Effector memory CD4-positive, alpha-beta T cell (primary cell): ENCODE data around the gene JPH2.

Source experiments
- DNase-seq, 3 donors: peaks; one replicate each; pipeline ENCODE4 v3.0.0-alpha.2; 2020
- H3K27ac ChIP-seq: 2 replicates; pipeline ENCODE4 v1.7.0; 2013; ENCODE audit warnings: mild to moderate bottlenecking, low read length, moderate library complexity; ENCODE audit not compliant: insufficient read depth, poor library complexity, severe bottlenecking
- H3K27me3 ChIP-seq: replicated peaks from 2 replicates; pipeline ENCODE4 v1.7.0; 2013; ENCODE audit warnings: mild to moderate bottlenecking, low read length; ENCODE audit not compliant: insufficient read depth, control insufficient read depth, poor library complexity, severe bottlenecking
- H3K36me3 ChIP-seq: 2 replicates; pipeline ENCODE4 v1.7.0; 2013; ENCODE audit warnings: mild to moderate bottlenecking, low read length, moderate library complexity; ENCODE audit not compliant: control insufficient read depth, insufficient read depth
- H3K4me1 ChIP-seq: 2 replicates; pipeline ENCODE4 v1.7.0; 2013; ENCODE audit warnings: low read length, mild to moderate bottlenecking; ENCODE audit not compliant: control insufficient read depth, insufficient read depth, poor library complexity, severe bottlenecking
- H3K4me3 ChIP-seq: 2 replicates; pipeline ENCODE4 v1.7.0; 2013; ENCODE audit warnings: low read length, low read depth, mild to moderate bottlenecking; ENCODE audit not compliant: insufficient read depth, poor library complexity, severe bottlenecking
- H3K9me3 ChIP-seq: 2 replicates; pipeline ENCODE4 v1.7.0; 2013; ENCODE audit warnings: mild to moderate bottlenecking, low read length, moderate library complexity; ENCODE audit not compliant: control insufficient read depth

The JPH2 gene

GRCh38 chr20:44180814-44181213, 6.2 kb downstream of the JPH2 start:
- Histone ChIP-seq H3K9me3 (no peaks in the 10 kb centered on the region), H3K4me1 (no peaks in the 10 kb centered on the region), H3K27ac (no peak overlapping the region), H3K36me3 (no peaks in the 10 kb centered on the region), H3K4me3 (no peak overlapping the region), H3K27me3 (peaks cover 5% of the 10 kb centered on the region)
- DNase-seq = no peak

DNA sequence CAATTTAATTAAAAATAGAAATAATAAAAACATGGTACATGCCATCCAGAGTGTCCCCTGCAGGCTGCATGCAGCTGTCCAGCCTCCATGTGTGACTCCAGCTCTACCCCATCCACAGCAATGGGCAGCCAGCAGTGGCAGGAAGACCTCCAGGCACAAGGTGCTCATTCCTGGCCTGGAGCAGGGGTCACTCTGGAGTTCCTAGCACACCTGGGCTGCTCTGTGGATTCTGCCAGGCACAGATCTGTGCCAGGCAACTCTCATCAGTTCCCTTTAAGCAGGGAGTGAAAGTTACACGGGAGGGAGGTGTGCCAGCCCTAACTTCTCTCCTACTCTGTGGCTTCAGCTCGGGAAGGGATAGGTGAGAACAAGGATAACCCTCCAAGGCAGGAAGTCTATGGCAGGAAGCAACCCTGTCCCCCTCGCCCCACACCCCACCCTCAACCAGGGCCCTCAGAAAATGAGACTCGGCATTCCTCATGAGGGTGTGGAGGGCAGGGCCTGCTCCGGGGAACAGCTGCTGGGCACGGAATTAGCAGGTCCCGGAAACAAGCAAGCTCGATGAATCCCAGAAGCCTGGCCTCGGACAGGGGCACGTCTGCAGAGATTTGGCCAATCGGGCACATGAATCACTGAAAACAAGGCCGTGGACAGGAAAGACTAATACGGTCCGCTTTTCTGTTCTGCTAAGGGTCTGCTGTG, 10.0 kb downstream of the JPH2 start:
- Histone ChIP-seq H3K36me3 (no peaks in the 10 kb centered on the region), H3K9me3 (no peaks in the 10 kb centered on the region), H3K4me1 (no peaks in the 10 kb centered on the region), H3K4me3 (no peak overlapping the region), H3K27me3 (peaks cover 3% of the 10 kb centered on the region), H3K27ac (no peak overlapping the region)
- DNase-seq = no peak

DNA sequence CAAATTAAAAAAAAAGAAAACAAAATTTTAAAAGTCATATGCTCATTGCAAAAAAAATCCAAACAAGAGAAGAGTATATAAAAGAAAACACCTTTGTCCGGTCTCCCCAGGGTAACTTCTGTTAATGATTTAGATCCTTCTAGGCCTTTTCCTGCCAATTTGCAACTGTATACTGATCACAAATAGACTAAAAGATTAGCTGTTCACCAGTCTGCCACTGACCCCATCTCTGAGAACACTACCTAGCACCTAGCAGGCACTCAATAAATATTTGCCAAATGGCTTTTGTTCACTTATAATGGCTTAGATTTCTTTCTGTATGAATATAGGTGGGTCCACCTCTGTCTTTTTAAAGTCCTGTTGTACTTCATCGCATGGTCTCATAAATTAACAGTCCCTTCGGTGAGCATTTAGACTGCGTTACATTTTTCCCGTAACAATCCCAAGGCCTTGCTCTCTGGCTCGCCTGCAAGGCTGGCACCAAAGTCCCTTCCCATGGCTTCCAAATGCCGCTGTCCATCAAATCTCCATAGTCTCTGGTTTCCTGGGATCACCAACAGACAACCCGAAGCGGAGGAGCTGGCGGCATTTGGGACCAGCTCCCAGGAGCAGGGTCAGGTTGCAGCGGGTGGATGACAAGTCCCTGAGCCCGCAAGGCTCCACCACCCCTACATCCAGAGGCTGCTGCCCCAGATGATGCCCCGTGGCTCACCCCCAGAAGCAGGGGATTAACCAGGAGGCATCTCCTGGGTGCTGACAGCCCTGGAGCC, 11.8 kb downstream of the JPH2 start:
- H3K36me3 ChIP-seq = no peaks in the 10 kb centered on the region
- DNase-seq = no peak
- H3K27ac ChIP-seq = no peak overlapping the region
- no peaks in the 10 kb centered on the region for H3K27me3 ChIP-seq
- no peaks in the 10 kb centered on the region for H3K9me3 ChIP-seq
- H3K4me3 ChIP-seq = no peak overlapping the region
- H3K4me1 ChIP-seq = no peaks in the 10 kb centered on the region

DNA sequence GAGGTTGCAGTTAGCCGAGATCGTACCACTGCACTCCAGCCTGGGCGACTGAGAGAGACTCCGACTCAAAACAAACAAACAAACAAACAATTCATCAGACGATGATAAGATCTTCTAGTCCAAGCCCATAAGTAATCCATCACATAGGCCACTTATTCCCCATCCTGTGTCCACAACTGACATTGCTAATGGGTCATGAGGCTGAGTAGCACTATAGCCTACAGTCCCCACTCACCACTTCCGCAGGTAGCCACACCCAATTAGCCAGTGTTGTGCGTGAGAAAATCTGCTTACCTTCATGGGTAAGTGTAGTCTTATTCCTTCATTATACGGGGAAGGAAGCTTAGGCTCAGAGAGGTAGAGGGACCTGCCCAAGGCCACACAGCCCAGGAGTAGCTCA, 13.1 kb downstream of the JPH2 start:
- no peak for DNase-seq
- no peaks in the 10 kb centered on the region for H3K36me3 ChIP-seq
- no peaks in the 10 kb centered on the region for H3K27me3 ChIP-seq
- no peaks in the 10 kb centered on the region for H3K9me3 ChIP-seq
- no peaks in the 10 kb centered on the region for H3K4me1 ChIP-seq
- H3K4me3 ChIP-seq = no peak overlapping the region
- no peak overlapping the region for H3K27ac ChIP-seq

DNA sequence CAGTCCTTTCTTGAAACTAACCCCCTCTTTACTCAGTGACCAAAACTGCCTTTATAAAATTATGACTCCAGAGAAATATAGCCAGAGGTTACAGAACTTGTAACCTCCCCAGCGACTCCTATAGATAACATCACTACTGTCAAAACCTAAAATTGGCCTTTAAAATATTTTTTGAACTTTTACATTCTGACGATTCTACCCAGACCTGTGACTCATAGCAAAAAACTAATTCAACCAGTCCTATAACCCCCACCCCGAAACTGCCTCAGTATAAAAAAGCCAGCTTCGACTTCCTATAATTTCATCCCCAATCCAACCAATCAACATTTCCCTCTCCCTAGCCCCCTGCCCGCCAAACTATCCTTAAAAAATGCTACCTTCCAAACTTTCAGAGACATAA, 13.9 kb downstream of the JPH2 start:
- Histone ChIP-seq H3K4me1 (no peaks in the 10 kb centered on the region), H3K9me3 (no peaks in the 10 kb centered on the region)

GRCh38 chr20:44172572-44172950, 14.4 kb downstream of the JPH2 start:
- DNase-seq = no peak
- no peak overlapping the region for H3K27ac ChIP-seq
- H3K4me3 ChIP-seq = no peak overlapping the region
- no peaks in the 10 kb centered on the region for H3K27me3 ChIP-seq
- H3K36me3 ChIP-seq = no peaks in the 10 kb centered on the region
- H3K9me3 ChIP-seq = no peaks in the 10 kb centered on the region
- H3K4me1 ChIP-seq = no peaks in the 10 kb centered on the region

More for the DNA sequence above, 13.9 kb downstream of the JPH2 start:
- no peaks in the 10 kb centered on the region for H3K27me3 ChIP-seq
- H3K36me3 ChIP-seq = no peaks in the 10 kb centered on the region
- no peak for DNase-seq
- H3K4me3 ChIP-seq = no peak overlapping the region
- H3K27ac ChIP-seq = no peak overlapping the region

- Histone ChIP-seq H3K4me3 (no peak overlapping the region), H3K36me3 (no peaks in the 10 kb centered on the region), H3K27ac (no peak overlapping the region), H3K9me3 (no peaks in the 10 kb centered on the region), H3K4me1 (no peaks in the 10 kb centered on the region), H3K27me3 (no peaks in the 10 kb centered on the region)
- DNase-seq = no peak
Observed at GRCh38 chr20:44171775-44172571, 15.0 kb downstream of the JPH2 start.

DNA sequence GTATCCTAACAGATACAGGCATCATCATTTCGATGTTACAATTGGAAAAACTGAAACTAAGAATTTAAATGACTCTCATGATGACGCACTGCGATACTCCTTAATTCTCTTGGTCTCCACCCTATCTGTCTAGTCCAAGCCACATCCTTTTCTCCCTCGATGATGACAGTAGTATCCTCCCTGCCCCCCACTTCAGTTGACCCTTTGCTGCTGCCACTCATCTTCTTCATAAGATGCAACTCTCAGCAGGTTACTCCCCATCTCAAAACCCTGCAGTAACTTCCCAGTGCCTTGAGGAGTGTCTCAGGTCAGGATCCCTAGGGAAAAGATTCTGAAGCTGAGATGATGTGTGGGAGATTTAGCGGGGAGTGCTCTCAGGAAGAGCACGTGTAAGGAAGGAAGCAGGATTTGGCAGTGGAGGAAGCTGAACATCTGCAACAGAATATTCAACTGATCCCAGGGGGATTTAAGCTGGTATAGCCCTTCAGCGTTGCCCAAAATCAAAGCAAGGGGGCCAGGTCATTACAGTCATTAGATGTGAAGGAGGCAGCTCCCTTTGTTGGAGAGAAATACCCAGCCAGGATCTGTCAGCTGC, 16.1 kb downstream of the JPH2 start:
- Histone ChIP-seq H3K27me3 (peaks cover 3% of the 10 kb centered on the region), H3K4me1 (no peaks in the 10 kb centered on the region), H3K36me3 (no peaks in the 10 kb centered on the region), H3K9me3 (no peaks in the 10 kb centered on the region), H3K27ac (no peak overlapping the region), H3K4me3 (no peak overlapping the region)
- no peak for DNase-seq

DNA sequence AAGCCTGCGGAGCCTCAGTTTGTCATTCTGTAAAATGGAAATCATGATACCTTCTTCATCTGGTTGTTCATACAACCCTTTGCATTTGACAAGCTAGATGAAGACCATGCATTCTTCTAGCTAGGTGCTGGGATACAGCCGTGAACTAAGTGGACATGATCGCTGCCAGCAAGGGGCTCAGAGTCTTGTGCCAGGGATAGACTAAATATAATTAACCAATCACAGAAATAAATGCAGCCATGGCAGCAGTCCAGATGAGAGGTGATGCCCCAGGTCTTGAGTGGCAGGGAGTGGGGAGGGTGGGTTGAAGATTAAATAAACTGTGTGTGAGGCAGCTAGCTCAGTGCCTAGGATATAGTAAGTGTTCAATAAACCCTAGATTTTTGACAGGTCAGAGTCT, 19.3 kb downstream of the JPH2 start:
- H3K27me3 ChIP-seq = peaks cover 3% of the 10 kb centered on the region
- DNase-seq = no peak
- no peak overlapping the region for H3K4me3 ChIP-seq
- H3K4me1 ChIP-seq = no peaks in the 10 kb centered on the region
- H3K27ac ChIP-seq = no peak overlapping the region
- H3K9me3 ChIP-seq = no peaks in the 10 kb centered on the region
- no peaks in the 10 kb centered on the region for H3K36me3 ChIP-seq
